ENCODE data around the gene SP2.

GRCh38 chr17:47856830-47857229 lies 39.2 kb upstream of the SP2 start:
- no peak for TF ChIP-seq CTCF (IDR thresholded peaks at IDR 0.05)
- no peak for TF ChIP-seq POLR2A (IDR thresholded peaks at IDR 0.05)
